UCSD-AML1 (cell line): Measurements from ENCODE around the gene NR2F1-AS1.

Experiments
- DNase-seq: peaks from one replicate; lab custom pipeline; 2025; ENCODE audit not compliant: unreplicated experiment; lab: John Stamatoyannopoulos, UW

NR2F1-AS1 gene

GRCh38 chr5:93431250-93431649 lies 149.8 kb downstream of the NR2F1-AS1 start:
- DNase-seq = no peak

GRCh38 chr5:93430673-93431199 lies 150.3 kb downstream of the NR2F1-AS1 start:
- DNase-seq = no peak

GRCh38 chr5:93430118-93430517 lies 150.9 kb downstream of the NR2F1-AS1 start:
- no peak for DNase-seq

- DNase-seq = no peak
Observed at GRCh38 chr5:93428868-93429267, 152.2 kb downstream of the NR2F1-AS1 start.

- no peak for DNase-seq
Observed at GRCh38 chr5:93427316-93427715, 153.7 kb downstream of the NR2F1-AS1 start.

- no peak for DNase-seq
Observed at GRCh38 chr5:93425096-93425495, 155.9 kb downstream of the NR2F1-AS1 start.

GRCh38 chr5:93423300-93423699 lies 157.7 kb downstream of the NR2F1-AS1 start:
- no peak for DNase-seq

- no peak for DNase-seq
Observed at GRCh38 chr5:93422652-93423280, 158.3 kb downstream of the NR2F1-AS1 start.

GRCh38 chr5:93421987-93422401 lies 159.0 kb downstream of the NR2F1-AS1 start:
- no peak for DNase-seq

- no peak for DNase-seq
Observed at GRCh38 chr5:93421468-93421867, 159.6 kb downstream of the NR2F1-AS1 start.

GRCh38 chr5:93417490-93417889 lies 163.5 kb downstream of the NR2F1-AS1 start:
- no peak for DNase-seq

- no peak for DNase-seq
Observed at GRCh38 chr5:93415819-93416218, 165.2 kb downstream of the NR2F1-AS1 start.

- DNase-seq = no peak
Observed at GRCh38 chr5:93411716-93412115, 169.3 kb downstream of the NR2F1-AS1 start.

- no peak for DNase-seq
Observed at GRCh38 chr5:93409691-93410090, 171.3 kb downstream of the NR2F1-AS1 start.

GRCh38 chr5:93407454-93407853 lies 173.6 kb downstream of the NR2F1-AS1 start:
- no peak for DNase-seq

- no peak for DNase-seq
Observed at GRCh38 chr5:93406971-93407401, 174.0 kb downstream of the NR2F1-AS1 start.

GRCh38 chr5:93404246-93404645 lies 176.8 kb downstream of the NR2F1-AS1 start:
- DNase-seq = no peak

GRCh38 chr5:93403141-93403928 lies 177.7 kb downstream of the NR2F1-AS1 start:
- no peak for DNase-seq

GRCh38 chr5:93402451-93402850 lies 178.6 kb downstream of the NR2F1-AS1 start:
- no peak for DNase-seq

GRCh38 chr5:93401634-93402213 lies 179.3 kb downstream of the NR2F1-AS1 start:
- no peak for DNase-seq

- no peak for DNase-seq
Observed at GRCh38 chr5:93399675-93400074, 181.3 kb downstream of the NR2F1-AS1 start.

- DNase-seq = no peak
Observed at GRCh38 chr5:93395971-93396379, 185.0 kb downstream of the NR2F1-AS1 start.
